ENCODE measurements around the gene CMPK1. TPM values are rescaled to one million over a fixed set of nuclear protein-coding genes. Genes with fewer than 3 reads are reported as not detected.

Gene CMPK1, protein sequence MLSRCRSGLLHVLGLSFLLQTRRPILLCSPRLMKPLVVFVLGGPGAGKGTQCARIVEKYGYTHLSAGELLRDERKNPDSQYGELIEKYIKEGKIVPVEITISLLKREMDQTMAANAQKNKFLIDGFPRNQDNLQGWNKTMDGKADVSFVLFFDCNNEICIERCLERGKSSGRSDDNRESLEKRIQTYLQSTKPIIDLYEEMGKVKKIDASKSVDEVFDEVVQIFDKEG
- 56.1 to 70.3 TPM (median 65.9 TPM) in 5 replicates for total RNA-seq (2022; extraction: Qiagen RNA extraction)

DNA sequence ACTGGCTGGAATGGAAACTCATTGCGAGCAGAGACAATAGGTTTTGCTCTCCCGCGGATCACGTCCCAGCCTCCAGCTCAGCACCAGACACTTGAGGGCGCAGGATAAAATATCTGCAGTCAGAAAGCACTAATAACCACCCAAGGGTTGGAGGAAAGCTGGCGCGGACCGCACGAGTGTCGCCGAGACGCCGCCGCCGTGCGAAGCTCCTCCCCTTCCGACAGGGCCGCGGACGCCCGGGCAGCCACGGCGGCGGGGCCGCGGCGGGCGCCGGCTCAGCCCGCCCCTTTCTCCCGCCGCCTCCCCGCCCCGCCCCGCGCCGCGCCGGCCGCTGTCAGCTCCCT lies at the start of gene CMPK1:
Gene CMPK1 (plus strand): TSS at position 213 of the 344 bp plus-strand sequence. CDS start 156 bp downstream, outside the sequence.

DNA sequence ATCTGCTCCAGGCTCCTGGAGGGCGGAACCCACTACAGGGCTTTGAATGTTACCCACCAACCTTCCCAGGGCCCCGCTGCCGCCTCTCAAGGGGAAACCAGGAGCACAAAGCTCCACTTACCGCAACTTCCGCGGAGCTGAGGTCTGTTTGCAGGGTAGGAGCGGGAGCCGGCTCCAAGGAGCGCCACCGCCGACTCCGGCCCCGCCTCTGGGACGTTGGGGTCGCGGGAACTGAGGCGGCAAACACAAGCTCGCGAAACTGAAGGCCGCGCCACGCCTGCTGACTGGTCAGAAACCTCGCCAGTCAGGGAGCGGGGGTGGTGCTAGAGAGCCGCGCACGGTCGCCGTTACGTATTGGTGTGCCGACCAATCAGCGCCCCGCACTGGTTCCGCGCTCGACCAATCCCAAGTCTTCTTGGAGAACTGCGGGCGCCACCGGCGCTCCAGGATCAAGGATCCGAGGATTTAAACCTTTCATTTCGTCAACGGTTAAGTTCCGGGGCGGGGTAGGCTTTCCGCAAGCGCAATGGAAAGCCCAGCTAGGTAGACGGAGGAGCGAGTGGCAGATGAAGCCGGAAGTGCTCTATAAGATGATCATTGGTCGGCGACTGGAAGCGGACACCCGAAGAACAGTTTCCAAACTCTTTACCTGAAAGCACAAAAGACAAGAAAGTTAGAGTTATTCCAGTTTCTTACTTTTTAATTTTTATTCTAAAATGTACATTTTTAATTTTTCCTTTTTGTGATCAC lies 19.5 kb upstream of the CMPK1 start, which contains the start of gene STIL:
Gene STIL (minus strand): TSS at position 233 of the 750 bp plus-strand sequence. CDS start 3,828 bp downstream, outside the sequence.

DNA sequence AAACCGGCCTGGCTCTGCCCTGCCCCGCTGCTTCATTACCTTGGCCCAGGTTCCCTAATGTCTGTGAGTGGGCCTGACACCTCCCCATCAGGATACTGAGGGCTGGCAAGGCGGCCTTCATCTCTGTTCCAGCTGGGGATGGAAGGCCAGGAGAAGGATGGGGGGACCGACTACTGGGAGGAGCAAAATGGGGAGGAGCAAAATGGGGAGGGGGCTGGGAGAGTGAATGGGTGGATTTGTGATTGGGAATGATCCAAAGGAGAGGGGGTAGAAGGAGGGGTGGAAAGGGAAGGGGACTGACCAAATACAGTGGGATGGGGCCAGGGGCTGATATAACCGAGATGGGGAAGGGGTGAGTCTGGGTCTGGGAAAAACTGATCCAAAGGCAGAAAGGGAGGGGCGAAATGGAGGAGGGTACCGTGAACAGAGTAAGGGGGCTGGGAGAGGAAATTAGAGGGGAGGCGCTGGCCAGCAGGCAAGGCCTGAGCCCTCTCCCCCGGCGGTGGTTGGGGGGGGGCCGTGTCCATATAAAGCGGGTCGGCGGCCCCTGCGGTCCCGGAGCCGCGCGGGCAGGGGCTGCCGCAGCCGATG lies 82.2 kb downstream of the CMPK1 start, which contains the start of gene FOXE3:
Gene FOXE3 (plus strand): TSS at position 558 of the 591 bp plus-strand sequence. CDS start 31 bp downstream, at position 589.

Other genes with a start within 250 kb of the CMPK1 start
- not detected in 5 replicates for gene CYP4A22, start 196.3 kb upstream of the CMPK1 start, total RNA-seq (2022; extraction: Qiagen RNA extraction)
- gene PDZK1IP1, start 143.8 kb upstream of the CMPK1 start, total RNA-seq (2022; extraction: Qiagen RNA extraction) = 5.7 to 9.3 TPM (median 6.4 TPM) in 5 replicates
- 0.02 TPM in 1 of 5 replicates, not detected in the others for gene TAL1, start 101.6 kb upstream of the CMPK1 start, total RNA-seq (2022; extraction: Qiagen RNA extraction)
- 9.0 to 11.3 TPM (median 9.6 TPM) in 5 replicates for gene STIL, start 19.6 kb upstream of the CMPK1 start, total RNA-seq (2022; extraction: Qiagen RNA extraction)
- 0.03 to 0.06 TPM in 2 of 5 replicates, not detected in the others for gene FOXE3, start 82.5 kb downstream of the CMPK1 start, total RNA-seq (2022; extraction: Qiagen RNA extraction)
- gene FOXD2, start 104.3 kb downstream of the CMPK1 start, total RNA-seq (2022; extraction: Qiagen RNA extraction) = 0.44 to 0.66 TPM (median 0.52 TPM) in 5 replicates

Data from A549 treated with Hydrocortisone at 1 μM for 4 hours (cell line).